NCI-H1417 treated with DMSO at 0.1 percent for 48 hours (cell line): Measurements from ENCODE around the gene SREBF1.

Source experiments
- DNase-seq: peaks from one replicate; lab custom pipeline; 2025; lab: John Stamatoyannopoulos, UW

Gene SREBF1

GRCh38 chr17:17840751-17841591 is 4.2 kb upstream of the SREBF1 start:
- DNase-seq: no peak

GRCh38 chr17:17839791-17840707 is 3.3 kb upstream of the SREBF1 start:
- no peak for DNase-seq

- no peak for DNase-seq
Measured at GRCh38 chr17:17837966-17838962, 1.5 kb upstream of the SREBF1 start.

GRCh38 chr17:17837380-17837821 is 615 bp upstream of the SREBF1 start:
- DNase-seq: no peak

- DNase-seq: peak; percentile 30
Measured at GRCh38 chr17:17836250-17836817, 452 bp downstream of the SREBF1 start.

- DNase-seq: no peak
Measured at GRCh38 chr17:17835415-17836249, 1.2 kb downstream of the SREBF1 start.

- DNase-seq: no peak
Measured at GRCh38 chr17:17834974-17835373, 1.8 kb downstream of the SREBF1 start.

- no peak for DNase-seq
Measured at GRCh38 chr17:17833658-17834357, 3.0 kb downstream of the SREBF1 start.

- no peak for DNase-seq
Measured at GRCh38 chr17:17832032-17832363, 4.8 kb downstream of the SREBF1 start.

GRCh38 chr17:17831208-17832031 is 5.4 kb downstream of the SREBF1 start:
- no peak for DNase-seq

- no peak for DNase-seq
Measured at GRCh38 chr17:17830740-17831207, 6.0 kb downstream of the SREBF1 start.

- no peak for DNase-seq
Measured at GRCh38 chr17:17830269-17830567, 6.6 kb downstream of the SREBF1 start.

GRCh38 chr17:17827826-17828621 is 8.8 kb downstream of the SREBF1 start:
- no peak for DNase-seq

GRCh38 chr17:17826942-17827785 is 9.6 kb downstream of the SREBF1 start:
- DNase-seq: no peak

- DNase-seq: no peak
Measured at GRCh38 chr17:17826342-17826713, 10.5 kb downstream of the SREBF1 start.

GRCh38 chr17:17824783-17825614 is 11.8 kb downstream of the SREBF1 start:
- DNase-seq: no peak
